Tibial nerve (tissue), 4 donors: ENCODE data around the gene COL27A1. TPM values are rescaled to one million over a fixed set of nuclear protein-coding genes. Genes with fewer than 3 reads are reported as not detected.

Source experiments
- DNase-seq, 2 donors: peaks; one replicate each; pipeline ENCODE4 v3.0.0-alpha.2; 2019; ENCODE audit warnings: low spot score in 2 of 2
- H3K27ac ChIP-seq, 4 donors: fragments of 200-600 bp; sonication (generic) in 3 of 4; one replicate each; pipeline ENCODE4 v1.5.1; 2017 to 2019; ENCODE audit warnings: mild to moderate bottlenecking in 1 of 4
- H3K27me3 ChIP-seq, 2 donors: fragments of 200-600 bp; sonication (generic) in 1 of 2; one replicate each; pipeline versions ENCODE4 v1.5.1 to v1.6.0; 2017 to 2019
- H3K36me3 ChIP-seq, 3 donors: fragments of 200-600 bp; sonication (generic); one replicate each; pipeline ENCODE4 v1.5.1; 2018 to 2019
- H3K4me1 ChIP-seq, 4 donors: fragments of 200-600 bp; sonication (generic) in 3 of 4; one replicate each; pipeline ENCODE4 v1.5.1; 2017 to 2019
- H3K4me3 ChIP-seq, 4 donors: fragments of 200-600 bp; sonication (generic) in 3 of 4; one replicate each; pipeline ENCODE4 v1.5.1; 2017 to 2019; ENCODE audit warnings: mild to moderate bottlenecking in 1 of 4, moderate library complexity in 1 of 4
- H3K9me3 ChIP-seq, 4 donors: fragments of 200-600 bp; sonication (generic) in 3 of 4; one replicate each; pipeline ENCODE4 v1.5.1; 2017 to 2019
- EP300 ChIP-seq, 2 donors: sonication (generic); formaldehyde crosslinking; IDR thresholded peaks; one replicate each; pipeline ENCODE4 v1.6.1; 2017; ENCODE audit warnings: antibody characterized with exemption in 2 of 2, mild to moderate bottlenecking in 1 of 2
- POLR2A ChIP-seq, 2 donors: fragments of 450-650 bp; IDR thresholded peaks; one replicate each; pipeline ENCODE4 v1.6.1; 2017; ENCODE audit warnings: antibody characterized with exemption in 2 of 2, mild to moderate bottlenecking in 2 of 2, moderate library complexity in 2 of 2
- WGBS, 2 donors: methylation state at CpG; one replicate each; pipeline ENCODE4 v1.1.5; 2018; 5-methylcytosine and 5-hydroxymethylcytosine counted together
- total RNA-seq, 4 donors: library from RNA; depleted of rRNA; stranded (reverse); fragments of >200 nt; gene quantifications; one replicate each; pipeline ENCODE4 v1.1.0, GENCODE V29; 2016
- TF ChIP-seq, protein P1 (sequence below), 5 experiments: fragments of 200-600 bp in 3 of 5; fragments of 450-650 bp in 2 of 5; sonication (generic) in 3 of 5; IDR thresholded peaks; one replicate each; pipeline ENCODE4 v1.5.1; 2016 to 2019; ENCODE audit warnings: antibody characterized with exemption in 5 of 5, mild to moderate bottlenecking in 3 of 5, moderate library complexity in 2 of 5

Gene COL27A1
- 10 to 100 TPM; 14.9 to 55.8 (median 27.7) TPM for total RNA-seq

DNA sequence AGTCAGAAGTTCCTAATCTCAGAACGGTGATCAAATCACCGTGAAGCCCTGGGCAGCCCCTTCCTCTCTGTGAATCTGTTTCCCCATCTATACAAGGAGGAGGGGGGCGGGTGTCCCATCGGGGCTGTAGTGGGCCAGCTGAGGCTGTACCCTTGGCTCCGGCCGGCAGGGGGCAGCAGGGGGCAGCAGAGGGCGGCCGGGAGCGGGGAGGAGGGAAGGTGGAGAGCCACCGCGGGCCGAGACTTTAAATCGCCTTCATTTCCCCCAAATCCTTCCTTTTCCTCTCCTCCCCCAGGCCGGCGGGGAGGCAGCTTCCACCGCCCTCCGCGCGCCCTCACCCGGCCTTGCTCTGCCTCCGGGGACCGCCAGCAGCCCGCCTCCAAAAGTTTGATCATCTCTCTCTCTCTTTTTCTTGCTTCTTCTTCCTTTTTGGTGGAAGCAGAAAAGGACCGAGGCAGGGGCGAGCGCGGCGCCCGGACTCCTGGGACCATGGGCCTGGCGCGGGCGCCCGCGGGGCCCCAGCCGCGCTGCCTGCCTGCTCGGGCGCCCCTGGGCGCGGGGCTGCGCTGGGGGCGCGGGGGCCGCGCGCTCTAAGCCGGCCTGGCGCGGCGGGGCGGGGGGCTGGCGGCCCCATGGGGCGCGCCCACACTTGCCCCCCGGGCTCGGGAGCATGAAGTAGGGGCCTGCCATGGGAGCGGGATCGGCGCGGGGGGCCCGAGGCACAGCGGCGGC lies at the start of gene COL27A1:
Gene COL27A1 (plus strand): TSS at position 275 of the 732 bp plus-strand sequence. CDS start 414 bp downstream, at position 689.
- Histone ChIP-seq H3K4me3 (peak within 1 kb of the TSS; percentile 52 to 73 (median 60)), H3K27ac (peak within 1 kb of the TSS; percentile 71 to 92 (median 82)), H3K36me3 (no peaks in the 10 kb centered on the region), H3K4me1 (peaks cover 0 to 48% (median 7%) of the 10 kb centered on the region in 4 donors), H3K9me3 (no peaks in the 10 kb centered on the region), H3K27me3 (peaks cover 0 to 24% of the 10 kb centered on the region in 2 donors)
- DNase-seq, result peak; percentile 75 to 87
- TF ChIP-seq EP300 (IDR thresholded peaks at IDR 0.05), result peak in 1 of 2 donors; percentile 55
- no peak for TF ChIP-seq POLR2A (IDR thresholded peaks at IDR 0.05)
- TF ChIP-seq, protein P1, sequence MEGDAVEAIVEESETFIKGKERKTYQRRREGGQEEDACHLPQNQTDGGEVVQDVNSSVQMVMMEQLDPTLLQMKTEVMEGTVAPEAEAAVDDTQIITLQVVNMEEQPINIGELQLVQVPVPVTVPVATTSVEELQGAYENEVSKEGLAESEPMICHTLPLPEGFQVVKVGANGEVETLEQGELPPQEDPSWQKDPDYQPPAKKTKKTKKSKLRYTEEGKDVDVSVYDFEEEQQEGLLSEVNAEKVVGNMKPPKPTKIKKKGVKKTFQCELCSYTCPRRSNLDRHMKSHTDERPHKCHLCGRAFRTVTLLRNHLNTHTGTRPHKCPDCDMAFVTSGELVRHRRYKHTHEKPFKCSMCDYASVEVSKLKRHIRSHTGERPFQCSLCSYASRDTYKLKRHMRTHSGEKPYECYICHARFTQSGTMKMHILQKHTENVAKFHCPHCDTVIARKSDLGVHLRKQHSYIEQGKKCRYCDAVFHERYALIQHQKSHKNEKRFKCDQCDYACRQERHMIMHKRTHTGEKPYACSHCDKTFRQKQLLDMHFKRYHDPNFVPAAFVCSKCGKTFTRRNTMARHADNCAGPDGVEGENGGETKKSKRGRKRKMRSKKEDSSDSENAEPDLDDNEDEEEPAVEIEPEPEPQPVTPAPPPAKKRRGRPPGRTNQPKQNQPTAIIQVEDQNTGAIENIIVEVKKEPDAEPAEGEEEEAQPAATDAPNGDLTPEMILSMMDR (IDR thresholded peaks at IDR 0.05), result peak; percentile 94 to 97 (median 95)
- WGBS, 2 donors, result 1% methylated on average over 29 to 46 of the region's 63 CpGs

DNA sequence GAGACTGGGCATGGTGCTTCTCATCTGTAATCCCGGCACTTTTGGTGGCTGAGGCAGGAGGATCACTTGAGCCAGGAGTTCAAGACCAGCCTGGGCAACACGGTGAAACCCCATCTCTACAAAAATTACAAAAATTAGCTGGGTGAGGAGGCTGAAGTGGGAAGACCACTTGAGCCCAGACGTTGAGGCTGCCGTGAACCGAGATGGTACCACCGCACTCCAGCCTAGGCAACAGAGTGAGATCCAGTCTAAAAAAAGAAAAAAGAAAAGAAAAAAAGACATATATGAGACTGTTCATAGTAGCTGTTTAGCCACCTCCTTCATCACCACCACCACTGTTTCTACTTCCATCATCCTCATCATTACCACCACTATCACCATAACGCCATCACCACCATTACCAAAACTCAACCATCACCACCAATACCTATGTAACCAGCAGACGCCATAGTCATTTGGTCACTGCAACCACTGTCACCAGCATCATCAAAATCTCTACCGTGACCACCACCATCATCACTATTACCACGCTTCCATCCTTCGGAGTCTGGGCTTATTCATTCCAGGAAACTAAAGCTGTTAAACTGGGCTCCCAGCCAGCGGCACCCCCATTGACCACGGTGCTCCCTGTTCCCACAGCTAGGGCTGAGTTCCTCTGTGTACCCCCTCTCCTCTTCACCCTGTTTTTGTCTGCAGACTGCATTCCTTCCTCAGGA lies 47.9 kb upstream of the COL27A1 start:
- TF ChIP-seq POLR2A (IDR thresholded peaks at IDR 0.05) (no peak), EP300 (IDR thresholded peaks at IDR 0.05) (no peak)
- TF ChIP-seq, protein P1 (IDR thresholded peaks at IDR 0.05), result no peak
- Histone ChIP-seq H3K27ac (no peak overlapping the region), H3K4me1 (peaks cover 0 to 11% (median 3%) of the 10 kb centered on the region in 4 donors), H3K36me3 (no peaks in the 10 kb centered on the region), H3K9me3 (peaks cover 0 to 7% (median under 1%) of the 10 kb centered on the region in 4 donors), H3K4me3 (no peak overlapping the region), H3K27me3 (no peaks in the 10 kb centered on the region)
- WGBS, 2 donors, result 73 to 74% methylated on average over 13 of the region's 13 CpGs
- no peak for DNase-seq

DNA sequence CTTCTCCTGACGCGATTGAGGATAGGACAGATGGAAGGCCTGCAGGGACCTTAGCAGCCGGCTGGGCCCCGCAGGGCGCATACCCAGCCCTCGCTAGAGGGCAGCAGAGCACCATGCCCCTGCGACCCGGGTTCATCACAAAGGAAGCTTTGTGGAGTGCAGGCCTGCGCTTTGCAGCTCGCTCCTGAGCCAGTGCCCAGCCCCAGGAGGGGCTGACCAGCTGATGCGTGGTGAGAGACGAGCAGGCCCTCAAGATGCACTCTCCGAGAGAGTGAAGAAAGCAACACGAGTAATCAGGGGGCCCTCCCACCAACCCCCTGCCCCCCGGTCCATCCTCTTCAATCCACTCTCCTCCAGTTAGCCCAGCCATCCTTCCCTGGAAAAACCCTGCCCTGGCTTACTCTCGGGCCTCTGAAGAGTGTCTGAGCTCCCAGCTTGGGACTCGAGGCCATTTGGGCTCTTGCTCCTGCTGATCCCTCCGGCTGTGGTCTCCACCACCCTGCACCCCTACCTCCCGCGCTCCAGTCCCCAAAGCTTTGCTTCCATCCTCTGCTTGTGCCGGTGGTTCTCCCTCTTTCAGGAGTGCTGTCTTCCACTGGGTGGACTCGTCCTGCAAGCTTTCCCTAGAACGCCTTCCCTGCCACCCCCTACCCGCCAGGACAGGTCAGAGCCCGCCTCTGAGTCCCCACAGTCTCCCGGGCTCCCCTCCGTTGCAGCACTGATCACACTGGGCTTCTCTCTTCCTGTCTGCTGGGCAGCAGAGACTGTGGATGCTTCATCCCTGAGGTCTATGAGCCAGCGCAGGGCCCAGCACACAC lies 47.1 kb upstream of the COL27A1 start:
- Histone ChIP-seq H3K27me3 (no peaks in the 10 kb centered on the region), H3K9me3 (no peaks in the 10 kb centered on the region), H3K4me3 (no peak overlapping the region), H3K27ac (peak overlapping the region in 2 of 4 donors; percentile 36 to 64), H3K4me1 (peaks cover 0 to 19% (median 3%) of the 10 kb centered on the region in 4 donors), H3K36me3 (no peaks in the 10 kb centered on the region)
- TF ChIP-seq, protein P1 (IDR thresholded peaks at IDR 0.05), result peak; percentile 88 to 93 (median 90)
- TF ChIP-seq POLR2A (IDR thresholded peaks at IDR 0.05) (no peak), EP300 (IDR thresholded peaks at IDR 0.05) (peak; percentile 28 to 55)
- 37 to 39% methylated on average over 26 to 27 of the region's 28 CpGs for WGBS, 2 donors
- peak; percentile 37 to 57 for DNase-seq

DNA sequence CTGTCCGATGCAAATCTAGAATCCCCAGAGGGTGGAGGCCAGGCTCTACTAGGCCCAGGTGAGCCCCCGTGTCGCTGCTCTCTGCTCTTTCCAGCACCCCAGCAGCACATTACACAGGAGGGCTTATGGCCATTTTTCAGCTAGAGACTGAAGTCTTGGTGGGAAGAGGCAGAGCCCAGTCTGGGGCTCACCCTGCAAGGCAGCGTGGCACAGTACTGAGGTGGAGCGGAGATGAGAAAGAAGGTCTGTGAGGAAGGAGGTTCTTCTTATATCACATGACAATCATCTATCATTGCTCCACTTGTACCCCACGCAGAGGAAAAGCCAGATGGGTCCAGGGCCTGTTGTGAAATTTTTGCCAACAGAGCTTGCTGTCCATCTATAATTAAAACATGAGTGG lies 46.2 kb upstream of the COL27A1 start:
- TF ChIP-seq, protein P1 (IDR thresholded peaks at IDR 0.05), result no peak
- no peak for TF ChIP-seq POLR2A (IDR thresholded peaks at IDR 0.05)
- no peak for TF ChIP-seq EP300 (IDR thresholded peaks at IDR 0.05)
- Histone ChIP-seq H3K4me1 (peaks cover 0 to 24% (median 3%) of the 10 kb centered on the region in 4 donors), H3K27me3 (no peaks in the 10 kb centered on the region), H3K9me3 (no peaks in the 10 kb centered on the region), H3K4me3 (no peak overlapping the region), H3K27ac (peak overlapping the region in 1 of 4 donors; percentile 64), H3K36me3 (no peaks in the 10 kb centered on the region)
- no peak for DNase-seq
- WGBS, 2 donors, result 92 to 99% methylated on average over 6 of the region's 6 CpGs
